Stimulated activated naive B cell treated with anti-CD40 and anti-IgM and Interleukin-4, amounts not matched to agents 10 μg/mL and 1 μg/mL and 100 μg/mL, for 72 hours (primary cell): ENCODE results near the gene BLM.
A peak's percentile ranks its signal among the peaks of the same experiment; 100 is the strongest.
"Not testable (repeated sequence)": the region's sequence is repeated elsewhere in the genome, so short reads cannot be mapped to it uniquely, and the experiment has no call there.

Source experiments
- ATAC-seq, 2 donors: fragments of 150-1000 bp; cut with Tn5 transposase; replicated peaks; 2 replicates each; pipeline ENCODE4 v1.10.0; 2021; ENCODE audit warnings: moderate library complexity in 1 of 2
- DNase-seq: peaks from one replicate; pipeline ENCODE4 v3.0.0; 2021
- H3K27ac Mint-ChIP-seq: one replicate; pipeline ENCODE4 v1.8.0; 2022; ENCODE audit warnings: mild to moderate bottlenecking, mixed read lengths
- H3K27me3 Mint-ChIP-seq, 2 donors: one replicate each; pipeline ENCODE4 v1.8.0; 2022; ENCODE audit warnings: mixed read lengths in 2 of 2
- H3K36me3 Mint-ChIP-seq, 2 donors: one replicate each; pipeline ENCODE4 v1.8.0; 2022; ENCODE audit warnings: mixed read lengths in 2 of 2, mild to moderate bottlenecking in 1 of 2
- H3K4me1 Mint-ChIP-seq, 2 donors: one replicate each; pipeline ENCODE4 v1.8.0; 2022; ENCODE audit warnings: mixed read lengths in 2 of 2, mild to moderate bottlenecking in 1 of 2
- H3K4me3 Mint-ChIP-seq, 2 donors: one replicate each; pipeline ENCODE4 v1.8.0; 2022; ENCODE audit warnings: mild to moderate bottlenecking in 2 of 2, mixed read lengths in 2 of 2, moderate library complexity in 1 of 2
- H3K9me3 Mint-ChIP-seq, 2 donors: one replicate each; pipeline ENCODE4 v1.8.0; 2022; ENCODE audit warnings: mixed read lengths in 2 of 2, mild to moderate bottlenecking in 1 of 2

The BLM gene

GRCh38 chr15:90819850-90820249 lies 102.7 kb downstream of the BLM start:
- Mint-ChIP-seq H3K27me3 (no peaks in the 10 kb centered on the region), H3K36me3 (peaks cover 2 to 8% of the 10 kb centered on the region in 2 donors), H3K4me1 (peaks cover 30 to 47% of the 10 kb centered on the region in 2 donors), H3K27ac (peak overlapping the region; percentile 25), H3K4me3 (no peak overlapping the region), H3K9me3 (no peaks in the 10 kb centered on the region)
- ATAC-seq (no peak), DNase-seq (no peak)

- peak overlapping the region; percentile 51 for H3K27ac Mint-ChIP-seq
- H3K36me3 Mint-ChIP-seq = peaks cover 0 to 2% of the 10 kb centered on the region in 2 donors
- DNase-seq (no peak), ATAC-seq (no peak)
- H3K27me3 Mint-ChIP-seq = no peaks in the 10 kb centered on the region
- peaks cover 31 to 47% of the 10 kb centered on the region in 2 donors for H3K4me1 Mint-ChIP-seq
- H3K9me3 Mint-ChIP-seq = no peaks in the 10 kb centered on the region
- H3K4me3 Mint-ChIP-seq = no peak overlapping the region
These were observed 103.3 kb downstream of the BLM start for GRCh38 chr15:90820481-90820880.

GRCh38 chr15:90822204-90822955 lies 105.2 kb downstream of the BLM start:
- Mint-ChIP-seq H3K4me1 (peaks cover 29 to 38% of the 10 kb centered on the region in 2 donors), H3K9me3 (peaks cover 0 to 3% of the 10 kb centered on the region in 2 donors), H3K27me3 (no peaks in the 10 kb centered on the region), H3K27ac (no peak overlapping the region), H3K4me3 (no peak overlapping the region), H3K36me3 (no peaks in the 10 kb centered on the region)
- DNase-seq (no peak), ATAC-seq (no peak)

- H3K36me3 Mint-ChIP-seq = no peaks in the 10 kb centered on the region
- peaks cover 0 to 3% of the 10 kb centered on the region in 2 donors for H3K9me3 Mint-ChIP-seq
- peaks cover 18 to 27% of the 10 kb centered on the region in 2 donors for H3K4me1 Mint-ChIP-seq
- no peak overlapping the region for H3K4me3 Mint-ChIP-seq
- ATAC-seq (no peak), DNase-seq (no peak)
- no peaks in the 10 kb centered on the region for H3K27me3 Mint-ChIP-seq
- peak overlapping the region; percentile 56 for H3K27ac Mint-ChIP-seq
These were observed 106.4 kb downstream of the BLM start for GRCh38 chr15:90823455-90823974.

- H3K9me3 Mint-ChIP-seq, H3K27ac Mint-ChIP-seq, H3K27me3 Mint-ChIP-seq, H3K4me3 Mint-ChIP-seq, H3K36me3 Mint-ChIP-seq, DNase-seq, ATAC-seq: not testable (repeated sequence)
- peaks cover 21 to 22% of the 10 kb centered on the region in 2 donors for H3K4me1 Mint-ChIP-seq
These were observed 108.2 kb downstream of the BLM start for GRCh38 chr15:90825115-90825899.

- ATAC-seq, H3K4me3 Mint-ChIP-seq, DNase-seq, H3K9me3 Mint-ChIP-seq, H3K27ac Mint-ChIP-seq, H3K36me3 Mint-ChIP-seq: not testable (repeated sequence)
- H3K4me1 Mint-ChIP-seq = peaks cover 25 to 30% of the 10 kb centered on the region in 2 donors
- peaks cover 0 to 11% of the 10 kb centered on the region in 2 donors for H3K27me3 Mint-ChIP-seq
These were observed 109.2 kb downstream of the BLM start for GRCh38 chr15:90826206-90826885.

GRCh38 chr15:90826886-90827435 lies 109.8 kb downstream of the BLM start:
- ATAC-seq = no peak
- Mint-ChIP-seq H3K27ac (no peak overlapping the region), H3K27me3 (peaks cover 0 to 11% of the 10 kb centered on the region in 2 donors), H3K9me3 (peaks cover 0 to 3% of the 10 kb centered on the region in 2 donors), H3K36me3 (no peaks in the 10 kb centered on the region), H3K4me3 (no peak overlapping the region), H3K4me1 (peaks cover 25 to 30% of the 10 kb centered on the region in 2 donors)
- DNase-seq = no peak

GRCh38 chr15:90828111-90828510 lies 111.0 kb downstream of the BLM start:
- Mint-ChIP-seq H3K9me3 (peaks cover 0 to 3% of the 10 kb centered on the region in 2 donors), H3K27me3 (peaks cover 0 to 11% of the 10 kb centered on the region in 2 donors), H3K4me3 (no peak overlapping the region), H3K36me3 (no peaks in the 10 kb centered on the region), H3K27ac (no peak overlapping the region), H3K4me1 (peaks cover 23 to 30% of the 10 kb centered on the region in 2 donors)
- DNase-seq = no peak
- ATAC-seq = no peak

- H3K4me3 Mint-ChIP-seq = peak overlapping the region in 1 of 2 donors; percentile 57
- H3K4me1 Mint-ChIP-seq = peaks cover 21 to 24% of the 10 kb centered on the region in 2 donors
- no peaks in the 10 kb centered on the region for H3K36me3 Mint-ChIP-seq
- peak overlapping the region; percentile 69 for H3K27ac Mint-ChIP-seq
- peaks cover 0 to 11% of the 10 kb centered on the region in 2 donors for H3K27me3 Mint-ChIP-seq
- peaks cover 0 to 3% of the 10 kb centered on the region in 2 donors for H3K9me3 Mint-ChIP-seq
- no peak for DNase-seq
- ATAC-seq = peak in 1 of 2 donors; percentile 18
These were observed 112.0 kb downstream of the BLM start for GRCh38 chr15:90829126-90829525.

- peak; percentile 90 for ATAC-seq
- peak overlapping the region; percentile 57 to 67 for H3K4me3 Mint-ChIP-seq
These were observed 112.8 kb downstream of the BLM start for GRCh38 chr15:90829942-90830440.

GRCh38 chr15:90834626-90835025 lies 117.5 kb downstream of the BLM start:
- no peak overlapping the region for H3K27ac Mint-ChIP-seq

More at GRCh38 chr15:90829942-90830440, 112.8 kb downstream of the BLM start:
- H3K4me1 Mint-ChIP-seq = peaks cover 16 to 22% of the 10 kb centered on the region in 2 donors
- H3K36me3 Mint-ChIP-seq = no peaks in the 10 kb centered on the region
- H3K9me3 Mint-ChIP-seq = peaks cover 0 to 3% of the 10 kb centered on the region in 2 donors
- peaks cover 0 to 11% of the 10 kb centered on the region in 2 donors for H3K27me3 Mint-ChIP-seq
- peak overlapping the region; percentile 89 for H3K27ac Mint-ChIP-seq
- DNase-seq = peak; percentile 65

GRCh38 chr15:90836296-90836871 lies 119.2 kb downstream of the BLM start:
- H3K27ac Mint-ChIP-seq = no peak overlapping the region

More at GRCh38 chr15:90834626-90835025, 117.5 kb downstream of the BLM start:
- DNase-seq (no peak), ATAC-seq (no peak)
- H3K4me1 Mint-ChIP-seq = peaks cover 34 to 54% of the 10 kb centered on the region in 2 donors
- no peaks in the 10 kb centered on the region for H3K9me3 Mint-ChIP-seq
- no peaks in the 10 kb centered on the region for H3K36me3 Mint-ChIP-seq
- no peak overlapping the region for H3K4me3 Mint-ChIP-seq
- peaks cover 0 to 11% of the 10 kb centered on the region in 2 donors for H3K27me3 Mint-ChIP-seq

GRCh38 chr15:90837094-90837493 lies 119.9 kb downstream of the BLM start:
- DNase-seq (no peak), ATAC-seq (no peak)
- Mint-ChIP-seq H3K4me3 (no peak overlapping the region), H3K9me3 (no peaks in the 10 kb centered on the region), H3K36me3 (no peaks in the 10 kb centered on the region), H3K27me3 (no peaks in the 10 kb centered on the region), H3K27ac (no peak overlapping the region), H3K4me1 (peaks cover 30 to 46% of the 10 kb centered on the region in 2 donors)

More at GRCh38 chr15:90836296-90836871, 119.2 kb downstream of the BLM start:
- no peaks in the 10 kb centered on the region for H3K27me3 Mint-ChIP-seq
- no peak for ATAC-seq
- H3K9me3 Mint-ChIP-seq = no peaks in the 10 kb centered on the region
- no peak overlapping the region for H3K4me3 Mint-ChIP-seq
- no peaks in the 10 kb centered on the region for H3K36me3 Mint-ChIP-seq
- peaks cover 27 to 46% of the 10 kb centered on the region in 2 donors for H3K4me1 Mint-ChIP-seq
- DNase-seq = no peak
